H9 (cell line): ENCODE data around the gene POLR3C. TPM values are rescaled to one million over a fixed set of nuclear protein-coding genes. Genes with fewer than 3 reads are reported as not detected.

Source experiments
- DNase-seq: peaks from one replicate; pipeline ENCODE4 v3.0.0-alpha.2; 2017
- H2AFZ ChIP-seq: one replicate; pipeline ENCODE4 v1.6.1; 2013; ENCODE audit warnings: mild to moderate bottlenecking, low read length, control low read depth, moderate library complexity
- H2AK5ac ChIP-seq: 2 replicates; pipeline ENCODE4 v1.6.1; 2013; ENCODE audit warnings: low read length, control low read depth, mixed read lengths; ENCODE audit not compliant: insufficient read length
- H2BK120ac ChIP-seq: one replicate; pipeline ENCODE4 v1.6.1; 2013; ENCODE audit warnings: low read depth, mild to moderate bottlenecking, low read length, control low read depth, inconsistent platforms; ENCODE audit not compliant: poor library complexity, severe bottlenecking
- H2BK12ac ChIP-seq: 2 replicates; pipeline ENCODE4 v1.6.1; 2013; ENCODE audit warnings: low read length, control low read depth, mixed read lengths, low read depth; ENCODE audit not compliant: insufficient read length
- H2BK15ac ChIP-seq: 2 replicates; pipeline ENCODE4 v1.6.1; 2013; ENCODE audit warnings: low read depth, low read length, control low read depth
- H2BK20ac ChIP-seq: one replicate; pipeline ENCODE4 v1.6.1; 2013; ENCODE audit warnings: low read depth, mild to moderate bottlenecking, low read length, control low read depth, inconsistent platforms; ENCODE audit not compliant: poor library complexity, severe bottlenecking
- H2BK5ac ChIP-seq: 2 replicates; pipeline ENCODE4 v1.6.1; 2013; ENCODE audit warnings: low read length, control low read depth, mixed read lengths; ENCODE audit not compliant: insufficient read length
- H3K14ac ChIP-seq: 2 replicates; pipeline ENCODE4 v1.6.1; 2013; ENCODE audit warnings: low read length, control low read depth; ENCODE audit not compliant: insufficient read depth
- H3K18ac ChIP-seq: 2 replicates; pipeline ENCODE4 v1.6.1; 2013; ENCODE audit warnings: low read depth, mild to moderate bottlenecking, mixed read lengths, low read length, control low read depth; ENCODE audit not compliant: insufficient read length
- H3K23ac ChIP-seq: 2 replicates; pipeline ENCODE4 v1.6.1; 2013; ENCODE audit warnings: low read length, control low read depth, mixed read lengths, low read depth; ENCODE audit not compliant: insufficient read length
- H3K23me2 ChIP-seq: 2 replicates; pipeline ENCODE4 v1.6.1; 2013; ENCODE audit warnings: low read depth, mild to moderate bottlenecking, mixed read lengths, low read length, control low read depth; ENCODE audit not compliant: insufficient read length, poor library complexity, severe bottlenecking
- H3K27ac ChIP-seq: 2 replicates; pipeline ENCODE4 v1.5.1; 2013; ENCODE audit warnings: low read length, control low read depth, mixed read lengths, low read depth; ENCODE audit not compliant: insufficient read length
- H3K27me3 ChIP-seq: 2 replicates; pipeline ENCODE4 v1.6.1; 2013; ENCODE audit warnings: low read length, control low read depth, inconsistent platforms; ENCODE audit not compliant: insufficient read depth
- H3K4ac ChIP-seq: 2 replicates; pipeline ENCODE4 v1.6.1; 2013; ENCODE audit warnings: low read depth, mild to moderate bottlenecking, control low read depth, inconsistent platforms, low read length, moderate library complexity
- H3K4me1 ChIP-seq: 2 replicates; pipeline ENCODE4 v1.6.1; 2013; ENCODE audit warnings: low read length, control low read depth, inconsistent platforms; ENCODE audit not compliant: insufficient read depth
- H3K4me2 ChIP-seq: 2 replicates; pipeline ENCODE4 v1.6.1; 2013; ENCODE audit warnings: low read length, control low read depth, mixed read lengths; ENCODE audit not compliant: insufficient read length, insufficient read depth
- H3K56ac ChIP-seq: 2 replicates; pipeline ENCODE4 v1.6.1; 2013; ENCODE audit warnings: low read depth, mild to moderate bottlenecking, mixed read lengths, low read length, control low read depth; ENCODE audit not compliant: insufficient read length
- H3K79me1 ChIP-seq: 2 replicates; pipeline ENCODE4 v1.6.1; 2013; ENCODE audit warnings: low read depth, mild to moderate bottlenecking, moderate library complexity, low read length, control low read depth, inconsistent platforms; ENCODE audit not compliant: insufficient read depth, poor library complexity, severe bottlenecking
- H3K79me2 ChIP-seq: 2 replicates; pipeline ENCODE4 v1.6.1; 2013; ENCODE audit warnings: low read length, control low read depth, inconsistent platforms; ENCODE audit not compliant: insufficient read depth
- H3K9ac ChIP-seq: 2 replicates; pipeline ENCODE4 v1.6.1; 2013; ENCODE audit warnings: low read length, control low read depth, mixed read lengths; ENCODE audit not compliant: insufficient read length; ENCODE audit errors: extremely low read depth
- H3K9me3 ChIP-seq: one replicate; pipeline ENCODE4 v1.6.1; 2013; ENCODE audit warnings: low read depth, low read length, inconsistent platforms; ENCODE audit not compliant: control insufficient read depth
- H3T11ph ChIP-seq: one replicate; pipeline ENCODE4 v1.6.1; 2013; ENCODE audit warnings: mild to moderate bottlenecking, low read length, control low read depth, inconsistent platforms
- H4K20me1 ChIP-seq: one replicate; pipeline ENCODE4 v1.6.1; 2013; ENCODE audit not compliant: control insufficient read depth, insufficient read length, insufficient read depth
- H4K5ac ChIP-seq: 2 replicates; pipeline ENCODE4 v1.6.1; 2013; ENCODE audit warnings: low read depth, mild to moderate bottlenecking, mixed read lengths, low read length, control low read depth; ENCODE audit not compliant: insufficient read length
- H4K8ac ChIP-seq: replicated peaks from 2 replicates; pipeline ENCODE4 v1.6.1; 2013; ENCODE audit warnings: low read length, control low read depth, mixed read lengths, low read depth; ENCODE audit not compliant: insufficient read length
- H4K91ac ChIP-seq: 2 replicates; pipeline ENCODE4 v1.6.1; 2013; ENCODE audit warnings: low read depth, mild to moderate bottlenecking, moderate library complexity, mixed read lengths, low read length, control low read depth; ENCODE audit not compliant: insufficient read length
- H3K27ac Mint-ChIP-seq, 3 experiments: 2 replicates in 2 of 3; 3 replicates in 1 of 3; pipeline ENCODE4 v1.8.0; 2020 to 2021; ENCODE audit warnings: mixed read lengths in 3 of 3, mild to moderate bottlenecking in 1 of 3, moderate library complexity in 1 of 3
- H3K27me3 Mint-ChIP-seq: 2 replicates; pipeline ENCODE4 v1.8.0; 2021; ENCODE audit warnings: low read depth, mild to moderate bottlenecking, moderate library complexity, mixed read lengths
- H3K36me3 Mint-ChIP-seq, 3 experiments: 2 replicates in 2 of 3; 3 replicates in 1 of 3; pipeline ENCODE4 v1.8.0; 2020 to 2021; ENCODE audit warnings: low read depth in 3 of 3, mixed read lengths in 3 of 3; ENCODE audit not compliant: insufficient read depth in 1 of 3
- H3K4me1 Mint-ChIP-seq, 2 experiments: 2 replicates each; pipeline ENCODE4 v1.8.0; 2020; ENCODE audit warnings: mixed read lengths in 2 of 2
- H3K4me3 Mint-ChIP-seq, 2 experiments: 2 replicates in 1 of 2; 3 replicates in 1 of 2; pipeline ENCODE4 v1.8.0; 2020 to 2021; ENCODE audit warnings: mild to moderate bottlenecking in 2 of 2, mixed read lengths in 2 of 2, moderate library complexity in 1 of 2
- H3K9me3 Mint-ChIP-seq, 2 experiments: 2 replicates in 1 of 2; 3 replicates in 1 of 2; pipeline ENCODE4 v1.8.0; 2020; ENCODE audit warnings: mild to moderate bottlenecking in 2 of 2, mixed read lengths in 2 of 2, moderate library complexity in 1 of 2
- CTCF ChIP-seq: fragments of 200-600 bp; sonication (generic); conservative IDR thresholded peaks from 3 replicates; pipeline ENCODE4 v1.8.0; 2021; ENCODE audit warnings: antibody characterized with exemption, mild to moderate bottlenecking
- WGBS: extraction: QIAGEN DNeasy Blood & Tissue Kit; methylation state at CpG from one replicate; pipeline ENCODE4 v1.1.7; 2013; ENCODE audit warnings: missing lambda C conversion rate, low lambda C conversion rate, mixed read lengths; ENCODE audit not compliant: insufficient read length; ENCODE audit errors: extremely low coverage; 5-methylcytosine and 5-hydroxymethylcytosine counted together
- total RNA-seq: library from RNA; stranded (reverse); gene quantifications from 2 replicates; pipeline ENCODE4 v1.2.1, GENCODE V29; 2021

The POLR3C gene
- total RNA-seq, 1 experiment from 2014 or later, result 37.2 TPM

DNA sequence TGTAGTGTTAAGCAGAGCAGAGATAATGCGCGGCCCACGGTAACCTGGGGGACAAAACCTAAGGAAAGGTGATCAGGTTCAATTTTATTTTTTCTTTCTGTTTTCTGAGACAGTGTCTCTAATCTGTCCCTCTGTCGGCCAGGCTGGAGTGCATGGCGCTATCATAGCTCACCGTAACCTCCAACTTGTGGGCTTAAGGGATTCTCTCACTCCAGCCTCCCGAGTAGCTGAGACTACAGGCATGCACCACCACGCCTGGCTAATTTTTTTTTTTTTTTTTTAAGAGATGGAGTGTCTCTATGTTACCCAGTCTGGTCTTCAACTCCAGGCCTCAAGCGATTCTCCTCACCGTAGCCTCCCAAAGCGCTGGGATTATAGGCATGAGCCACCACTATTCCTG, 62.4 kb downstream of the POLR3C start:
- no peak overlapping the region for H3K27ac Mint-ChIP-seq
- no CpG with 5 or more reads among the region's 11 CpGs for WGBS

More for the DNA sequence above, 62.4 kb downstream of the POLR3C start:
- Histone ChIP-seq H4K91ac (no peak overlapping the region), H4K20me1 (no peaks in the 10 kb centered on the region), H2BK12ac (no peak overlapping the region), H3K27ac (no peak overlapping the region), H2BK20ac (no peak overlapping the region), H4K5ac (no peak overlapping the region), H3K79me1 (no peaks in the 10 kb centered on the region), H2BK15ac (no peak overlapping the region), H2BK120ac (no peak overlapping the region), H3K23ac (no peak overlapping the region), H2AK5ac (no peak overlapping the region), H3K9ac (no peak overlapping the region), H3K9me3 (no peaks in the 10 kb centered on the region), H3T11ph (no peak overlapping the region), H3K56ac (no peak overlapping the region), H4K8ac (no peak overlapping the region), H3K4me2 (peak overlapping the region; percentile 15), H3K18ac (no peak overlapping the region), H3K79me2 (no peaks in the 10 kb centered on the region), H3K14ac (no peak overlapping the region), H3K27me3 (peaks cover 8% of the 10 kb centered on the region; the same call in 1 of the 2 replicates), H3K23me2 (peaks cover 7% of the 10 kb centered on the region), H3K4me1 (no peaks in the 10 kb centered on the region), H2BK5ac (no peak overlapping the region), H2AFZ (no peak overlapping the region), H3K4ac (no peak overlapping the region)
- Mint-ChIP-seq H3K4me1 (peaks cover 23 to 27% of the 10 kb centered on the region in 2 experiments), H3K36me3 (no peaks in the 10 kb centered on the region), H3K9me3 (no peaks in the 10 kb centered on the region), H3K4me3 (peak overlapping the region; percentile 78 to 82), H3K27me3 (peaks cover 33% of the 10 kb centered on the region)
- TF ChIP-seq CTCF, result no peak
- DNase-seq, result no peak
